Measurements from ENCODE around the gene CPVL.
"Not testable (repeated sequence)": the region's sequence is repeated elsewhere in the genome, so short reads cannot be mapped to it uniquely, and the experiment has no call there.

Gene CPVL

GRCh38 chr7:29122081-29122480 lies 24.3 kb downstream of the CPVL start:
- in situ Hi-C loops (cut with HindIII; ENCODE audit: low sequenced_read_pairs): no loop called here

GRCh38 chr7:29120955-29121354 lies 25.4 kb downstream of the CPVL start:
- in situ Hi-C loops (cut with HindIII; ENCODE audit: low sequenced_read_pairs): no loop called here

GRCh38 chr7:29119538-29119937 lies 26.8 kb downstream of the CPVL start:
- in situ Hi-C loops (cut with HindIII; ENCODE audit: low sequenced_read_pairs): no loop called here

- in situ Hi-C loops (cut with HindIII; ENCODE audit: low sequenced_read_pairs): no loop called here
Observed at GRCh38 chr7:29116361-29117200, 29.8 kb downstream of the CPVL start.

GRCh38 chr7:29115753-29116152 lies 30.6 kb downstream of the CPVL start:
- in situ Hi-C loops (cut with HindIII; ENCODE audit: low sequenced_read_pairs): no loop called here

- in situ Hi-C loops (cut with HindIII; ENCODE audit: low sequenced_read_pairs): no loop called here
Observed at GRCh38 chr7:29115130-29115687, 31.1 kb downstream of the CPVL start.

GRCh38 chr7:29114266-29114665 lies 32.1 kb downstream of the CPVL start:
- in situ Hi-C loops (cut with HindIII; ENCODE audit: low sequenced_read_pairs): not testable (repeated sequence)

GRCh38 chr7:29113384-29114102 lies 32.8 kb downstream of the CPVL start:
- in situ Hi-C loops (cut with HindIII; ENCODE audit: low sequenced_read_pairs): no loop called here

GRCh38 chr7:29112721-29113120 lies 33.6 kb downstream of the CPVL start:
- in situ Hi-C loops (cut with HindIII; ENCODE audit: low sequenced_read_pairs): no loop called here

GRCh38 chr7:29109899-29110298 lies 36.4 kb downstream of the CPVL start:
- in situ Hi-C loops (cut with HindIII; ENCODE audit: low sequenced_read_pairs): no loop called here

- in situ Hi-C loops (cut with HindIII; ENCODE audit: low sequenced_read_pairs): no loop called here
Observed at GRCh38 chr7:29109358-29109757, 37.0 kb downstream of the CPVL start.

- in situ Hi-C loops (cut with HindIII; ENCODE audit: low sequenced_read_pairs): no loop called here
Observed at GRCh38 chr7:29107056-29107455, 39.3 kb downstream of the CPVL start.

- in situ Hi-C loops (cut with HindIII; ENCODE audit: low sequenced_read_pairs): no loop called here
Observed at GRCh38 chr7:29106669-29106988, 39.7 kb downstream of the CPVL start.

- in situ Hi-C loops (cut with HindIII; ENCODE audit: low sequenced_read_pairs): no loop called here
Observed at GRCh38 chr7:29105752-29106668, 40.3 kb downstream of the CPVL start.

GRCh38 chr7:29105191-29105590 lies 41.1 kb downstream of the CPVL start:
- in situ Hi-C loops (cut with HindIII; ENCODE audit: low sequenced_read_pairs): no loop called here

GRCh38 chr7:29102558-29103151 lies 43.7 kb downstream of the CPVL start:
- in situ Hi-C loops (cut with HindIII; ENCODE audit: low sequenced_read_pairs): no loop called here

GRCh38 chr7:29100924-29101323 lies 45.4 kb downstream of the CPVL start:
- in situ Hi-C loops (cut with HindIII; ENCODE audit: low sequenced_read_pairs): no loop called here

- in situ Hi-C loops (cut with HindIII; ENCODE audit: low sequenced_read_pairs): no loop called here
Observed at GRCh38 chr7:29099896-29100847, 46.2 kb downstream of the CPVL start.

GRCh38 chr7:29096446-29096730 lies 49.9 kb downstream of the CPVL start:
- in situ Hi-C loops (cut with HindIII; ENCODE audit: low sequenced_read_pairs): no loop called here
